DOHH2 (cell line): ENCODE data around the gene TMEM126A.

Experiments used
- EZH2phosphoT487 ChIP-seq: fragments of 200-600 bp; sonication (generic); IDR thresholded peaks from 2 replicates; pipeline ENCODE4 v1.6.1; 2017; ENCODE audit warnings: borderline replicate concordance, mild to moderate bottlenecking, antibody characterized with exemption, low read length, moderate library complexity, mixed read lengths
- TF ChIP-seq, protein P1 (sequence below): fragments of 200-600 bp; sonication (generic); IDR thresholded peaks from one replicate; pipeline ENCODE4 v1.5.1; 2014; ENCODE audit warnings: antibody characterized with exemption, mild to moderate bottlenecking, low read depth, low read length; ENCODE audit not compliant: poor library complexity, severe bottlenecking

DNA sequence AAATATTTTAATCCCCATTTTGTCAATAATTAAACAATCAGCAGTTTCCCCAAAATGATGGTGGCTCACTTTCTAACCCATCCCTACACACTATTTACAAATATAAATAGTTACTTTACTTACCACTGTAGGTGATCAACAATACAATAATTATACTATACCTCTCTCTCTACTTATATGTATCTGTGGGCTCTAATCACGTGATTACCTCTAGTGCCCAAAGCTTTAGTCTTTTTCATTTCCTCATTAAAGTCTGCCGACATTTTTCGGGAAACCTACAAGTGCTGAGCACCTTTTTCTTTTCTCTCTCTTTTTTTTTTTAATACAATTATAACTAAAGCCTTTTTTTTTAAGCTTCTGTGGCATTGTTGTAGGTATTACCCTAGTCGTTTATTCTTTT is 44.5 kb upstream of the TMEM126A start:
- TF ChIP-seq, protein P1, sequence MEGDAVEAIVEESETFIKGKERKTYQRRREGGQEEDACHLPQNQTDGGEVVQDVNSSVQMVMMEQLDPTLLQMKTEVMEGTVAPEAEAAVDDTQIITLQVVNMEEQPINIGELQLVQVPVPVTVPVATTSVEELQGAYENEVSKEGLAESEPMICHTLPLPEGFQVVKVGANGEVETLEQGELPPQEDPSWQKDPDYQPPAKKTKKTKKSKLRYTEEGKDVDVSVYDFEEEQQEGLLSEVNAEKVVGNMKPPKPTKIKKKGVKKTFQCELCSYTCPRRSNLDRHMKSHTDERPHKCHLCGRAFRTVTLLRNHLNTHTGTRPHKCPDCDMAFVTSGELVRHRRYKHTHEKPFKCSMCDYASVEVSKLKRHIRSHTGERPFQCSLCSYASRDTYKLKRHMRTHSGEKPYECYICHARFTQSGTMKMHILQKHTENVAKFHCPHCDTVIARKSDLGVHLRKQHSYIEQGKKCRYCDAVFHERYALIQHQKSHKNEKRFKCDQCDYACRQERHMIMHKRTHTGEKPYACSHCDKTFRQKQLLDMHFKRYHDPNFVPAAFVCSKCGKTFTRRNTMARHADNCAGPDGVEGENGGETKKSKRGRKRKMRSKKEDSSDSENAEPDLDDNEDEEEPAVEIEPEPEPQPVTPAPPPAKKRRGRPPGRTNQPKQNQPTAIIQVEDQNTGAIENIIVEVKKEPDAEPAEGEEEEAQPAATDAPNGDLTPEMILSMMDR, result no peak
- no peak for TF ChIP-seq EZH2phosphoT487
